ENCODE data around the gene DSG3. TPM values are rescaled to one million over a fixed set of nuclear protein-coding genes. Genes with fewer than 3 reads are reported as not detected.

Gene DSG3
- total RNA-seq, 1 donor from 2014 or later: not detected

- peak; percentile 41 for DNase-seq (ENCODE audit: low read depth, low spot score)
- Mint-ChIP-seq H3K4me3 (no peak overlapping the region), H3K9me3 (no peaks in the 10 kb centered on the region), H3K27ac (ENCODE audit: unreplicated experiment) (no peak overlapping the region), H3K4me1 (no peaks in the 10 kb centered on the region), H3K36me3 (ENCODE audit: low read depth) (no peaks in the 10 kb centered on the region), H3K27me3 (ENCODE audit: low read depth) (no peaks in the 10 kb centered on the region)
- TF ChIP-seq CTCF (conservative IDR thresholded peaks at IDR 0.05): peak; percentile 88
Observed at GRCh38 chr18:31424383-31424988, 23.1 kb upstream of the DSG3 start.

GRCh38 chr18:31426021-31426420, 21.5 kb upstream of the DSG3 start:
- H3K4me1 Mint-ChIP-seq: no peaks in the 10 kb centered on the region
- no peaks in the 10 kb centered on the region for H3K36me3 Mint-ChIP-seq (ENCODE audit: low read depth)
- H3K27ac Mint-ChIP-seq (ENCODE audit: unreplicated experiment): no peak overlapping the region
- no peak for TF ChIP-seq CTCF (conservative IDR thresholded peaks at IDR 0.05)
- no peak for DNase-seq (ENCODE audit: low read depth, low spot score)
- no peaks in the 10 kb centered on the region for H3K27me3 Mint-ChIP-seq (ENCODE audit: low read depth)
- H3K9me3 Mint-ChIP-seq: no peaks in the 10 kb centered on the region
- H3K4me3 Mint-ChIP-seq: no peak overlapping the region

GRCh38 chr18:31426871-31427406, 20.6 kb upstream of the DSG3 start:
- Mint-ChIP-seq H3K4me1 (no peaks in the 10 kb centered on the region), H3K27ac (ENCODE audit: unreplicated experiment) (no peak overlapping the region), H3K27me3 (ENCODE audit: low read depth) (no peaks in the 10 kb centered on the region), H3K9me3 (no peaks in the 10 kb centered on the region), H3K4me3 (no peak overlapping the region), H3K36me3 (ENCODE audit: low read depth) (no peaks in the 10 kb centered on the region)
- DNase-seq (ENCODE audit: low read depth, low spot score): no peak
- TF ChIP-seq CTCF (conservative IDR thresholded peaks at IDR 0.05): no peak

GRCh38 chr18:31428211-31428610, 19.3 kb upstream of the DSG3 start:
- no peaks in the 10 kb centered on the region for H3K27me3 Mint-ChIP-seq (ENCODE audit: low read depth)
- H3K4me3 Mint-ChIP-seq: no peak overlapping the region
- peaks cover 2% of the 10 kb centered on the region for H3K9me3 Mint-ChIP-seq
- DNase-seq (ENCODE audit: low read depth, low spot score): no peak
- TF ChIP-seq CTCF (conservative IDR thresholded peaks at IDR 0.05): no peak
- no peaks in the 10 kb centered on the region for H3K4me1 Mint-ChIP-seq
- H3K36me3 Mint-ChIP-seq (ENCODE audit: low read depth): no peaks in the 10 kb centered on the region
- H3K27ac Mint-ChIP-seq (ENCODE audit: unreplicated experiment): no peak overlapping the region

GRCh38 chr18:31429623-31430022, 17.9 kb upstream of the DSG3 start:
- TF ChIP-seq CTCF (conservative IDR thresholded peaks at IDR 0.05): no peak
- H3K27ac Mint-ChIP-seq (ENCODE audit: unreplicated experiment): no peak overlapping the region
- H3K4me3 Mint-ChIP-seq: no peak overlapping the region
- DNase-seq (ENCODE audit: low read depth, low spot score): no peak
- no peaks in the 10 kb centered on the region for H3K36me3 Mint-ChIP-seq (ENCODE audit: low read depth)
- peaks cover 5% of the 10 kb centered on the region for H3K9me3 Mint-ChIP-seq
- no peaks in the 10 kb centered on the region for H3K4me1 Mint-ChIP-seq
- no peaks in the 10 kb centered on the region for H3K27me3 Mint-ChIP-seq (ENCODE audit: low read depth)
